SU-DHL-6 (cell line): ENCODE measurements around the gene ATP8A2.

Experiments
- CTCF ChIP-seq: fragments of 200-600 bp; sonication (generic); IDR thresholded peaks from one replicate; pipeline ENCODE4 v1.5.1; 2017; ENCODE audit warnings: antibody characterized with exemption, mild to moderate bottlenecking, low read length, moderate library complexity; ENCODE audit not compliant: insufficient read depth, poor library complexity, severe bottlenecking
- EZH2phosphoT487 ChIP-seq: fragments of 200-600 bp; sonication (generic), shearing (Covaris generic); conservative IDR thresholded peaks from 2 replicates; pipeline ENCODE4 v1.6.1; 2018; ENCODE audit warnings: mild to moderate bottlenecking, antibody characterized with exemption, low read length, moderate library complexity, mixed read lengths

GRCh38 chr13:25840931-25841330, 469.2 kb downstream of the ATP8A2 start:
- no peak for TF ChIP-seq CTCF
- TF ChIP-seq EZH2phosphoT487 = no peak
